RWPE1 (cell line): ENCODE results near the gene IAPP.
"Not testable (repeated sequence)": the region's sequence is repeated elsewhere in the genome, so short reads cannot be mapped to it uniquely, and the experiment has no call there.

Experiments
- CTCF ChIA-PET: fragments of 350-600 bp; sonication (Branson Sonifier 250); formaldehyde crosslinking; extraction: SDS; loops from one replicate; lab custom pipeline; 2021; lab: Yijun Ruan, JAX
- POLR2A ChIA-PET: fragments of 400-600 bp; formaldehyde crosslinking; extraction: SDS; loops from one replicate; lab custom pipeline; 2020; ENCODE audit warnings: antibody characterized with exemption; ENCODE audit not compliant: low non-redundant PET; lab: Yijun Ruan, JAX
- DNase-seq: peaks from one replicate; pipeline ENCODE4 v3.0.0; 2012; ENCODE audit warnings: low spot score
- H3K27ac ChIP-seq: fragments of 450-650 bp; 2 replicates; pipeline ENCODE4 v1.5.1; 2017
- TF ChIP-seq, protein P1 (sequence below): fragments of 450-650 bp; conservative IDR thresholded peaks from 2 replicates; pipeline ENCODE4 v1.5.1; 2017; ENCODE audit warnings: low read depth, mild to moderate bottlenecking

Gene IAPP

DNA sequence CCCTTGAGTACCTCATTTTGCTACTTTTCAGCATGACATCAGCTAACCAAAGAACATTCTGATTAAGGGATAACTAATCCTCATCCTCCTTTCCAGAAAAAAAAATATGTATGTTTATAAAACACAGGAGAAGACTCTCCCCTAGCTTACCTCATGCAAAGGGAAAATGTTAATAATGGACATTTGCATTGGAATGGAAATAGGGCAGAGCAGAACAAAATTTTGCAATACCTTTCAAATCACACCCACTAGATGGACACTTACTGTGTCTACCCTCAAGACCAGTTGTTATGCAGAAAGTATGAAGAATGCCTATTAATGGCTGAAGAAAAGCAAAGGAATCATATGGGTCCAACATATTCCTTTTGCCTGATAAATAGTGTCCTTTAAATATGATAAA is 29.1 kb upstream of the IAPP start:
- CTCF ChIA-PET: no interaction called here

DNA sequence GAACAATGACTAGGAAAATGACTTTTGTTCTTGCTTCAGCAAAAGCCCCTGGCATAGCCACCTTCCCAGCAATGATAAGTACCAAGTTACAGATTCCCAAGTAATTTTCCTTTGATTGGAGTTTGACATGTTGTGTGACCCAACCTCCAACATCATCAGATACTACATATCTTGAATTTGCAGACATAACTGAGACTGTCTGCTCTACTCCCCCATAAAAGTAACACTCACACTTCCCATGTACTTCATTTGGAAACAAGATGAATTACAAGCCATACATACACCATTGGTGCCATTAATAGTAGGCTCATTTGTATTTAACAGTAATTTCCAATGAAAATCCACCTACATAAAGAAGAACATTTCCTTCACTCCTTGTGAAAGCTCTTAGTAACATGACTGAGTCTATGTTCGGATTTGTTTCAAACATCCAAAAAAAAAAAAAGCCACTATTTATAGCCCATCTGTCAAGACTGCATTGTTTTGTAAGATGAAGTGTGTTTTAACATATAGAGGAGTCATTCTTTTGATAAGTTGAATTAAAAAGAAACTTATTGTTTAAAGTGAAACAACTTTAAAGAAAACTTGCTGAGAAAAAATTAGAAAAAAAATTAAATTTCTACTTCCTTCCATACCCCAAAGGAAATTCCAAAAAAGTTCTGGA is 26.0 kb upstream of the IAPP start:
- CTCF ChIA-PET: no interaction called here
- TF ChIP-seq, protein P1, sequence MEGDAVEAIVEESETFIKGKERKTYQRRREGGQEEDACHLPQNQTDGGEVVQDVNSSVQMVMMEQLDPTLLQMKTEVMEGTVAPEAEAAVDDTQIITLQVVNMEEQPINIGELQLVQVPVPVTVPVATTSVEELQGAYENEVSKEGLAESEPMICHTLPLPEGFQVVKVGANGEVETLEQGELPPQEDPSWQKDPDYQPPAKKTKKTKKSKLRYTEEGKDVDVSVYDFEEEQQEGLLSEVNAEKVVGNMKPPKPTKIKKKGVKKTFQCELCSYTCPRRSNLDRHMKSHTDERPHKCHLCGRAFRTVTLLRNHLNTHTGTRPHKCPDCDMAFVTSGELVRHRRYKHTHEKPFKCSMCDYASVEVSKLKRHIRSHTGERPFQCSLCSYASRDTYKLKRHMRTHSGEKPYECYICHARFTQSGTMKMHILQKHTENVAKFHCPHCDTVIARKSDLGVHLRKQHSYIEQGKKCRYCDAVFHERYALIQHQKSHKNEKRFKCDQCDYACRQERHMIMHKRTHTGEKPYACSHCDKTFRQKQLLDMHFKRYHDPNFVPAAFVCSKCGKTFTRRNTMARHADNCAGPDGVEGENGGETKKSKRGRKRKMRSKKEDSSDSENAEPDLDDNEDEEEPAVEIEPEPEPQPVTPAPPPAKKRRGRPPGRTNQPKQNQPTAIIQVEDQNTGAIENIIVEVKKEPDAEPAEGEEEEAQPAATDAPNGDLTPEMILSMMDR: no peak
- no peak for DNase-seq
- H3K27ac ChIP-seq: no peak overlapping the region
- POLR2A ChIA-PET: no interaction called here

More for the DNA sequence above, 29.1 kb upstream of the IAPP start:
- TF ChIP-seq, protein P1: no peak
- POLR2A ChIA-PET: no interaction called here
- DNase-seq: no peak
- H3K27ac ChIP-seq: no peak overlapping the region

DNA sequence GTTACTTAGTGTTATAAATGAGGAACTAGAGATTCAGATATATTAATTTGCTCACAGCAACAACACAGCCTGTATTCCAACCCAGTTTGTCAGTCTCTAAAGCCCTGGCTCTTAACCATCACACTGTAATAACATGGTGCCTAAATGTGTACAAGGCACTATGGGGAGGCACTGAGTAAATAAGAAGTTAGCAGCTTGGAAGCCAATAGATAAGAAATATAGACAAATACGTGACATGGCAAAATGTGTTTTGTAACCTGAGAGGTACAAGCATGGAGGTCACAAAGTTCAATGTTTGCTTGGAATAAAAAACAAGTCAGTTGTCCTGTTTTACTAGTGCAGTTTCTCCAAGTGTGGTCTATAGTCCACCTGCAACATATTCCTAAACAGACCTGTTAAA is 21.7 kb upstream of the IAPP start:
- ChIA-PET POLR2A (no interaction called here), CTCF (no interaction called here)
- TF ChIP-seq, protein P1: no peak
- no peak for DNase-seq
- no peak overlapping the region for H3K27ac ChIP-seq

DNA sequence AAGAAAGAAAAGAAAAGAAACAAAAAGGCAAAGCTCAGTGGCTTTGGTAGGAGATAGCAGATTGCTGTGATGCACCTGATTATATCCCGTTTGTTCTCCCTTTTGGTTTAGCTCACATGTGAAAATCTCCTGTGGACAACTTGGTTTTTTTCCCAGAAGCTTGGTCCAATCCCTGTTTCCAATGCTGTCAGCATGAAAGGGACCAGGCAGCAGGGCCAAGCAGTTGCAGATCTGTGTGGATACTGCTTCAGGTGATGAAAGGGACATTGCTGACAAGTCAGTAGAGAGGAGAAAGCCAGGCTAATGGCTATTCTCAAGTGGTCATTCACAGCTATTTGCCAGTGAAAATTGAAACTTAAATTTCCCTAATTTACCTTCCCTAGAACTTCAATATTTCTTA is 19.2 kb upstream of the IAPP start:
- TF ChIP-seq, protein P1: no peak
- no peak overlapping the region for H3K27ac ChIP-seq
- ChIA-PET POLR2A (no interaction called here), CTCF (interaction anchor here (0.6 kb wide), 1 partner anchor 9 kb away, joined by 3 read pairs; no protein-coding TSS in a partner anchor)
- DNase-seq: no peak

DNA sequence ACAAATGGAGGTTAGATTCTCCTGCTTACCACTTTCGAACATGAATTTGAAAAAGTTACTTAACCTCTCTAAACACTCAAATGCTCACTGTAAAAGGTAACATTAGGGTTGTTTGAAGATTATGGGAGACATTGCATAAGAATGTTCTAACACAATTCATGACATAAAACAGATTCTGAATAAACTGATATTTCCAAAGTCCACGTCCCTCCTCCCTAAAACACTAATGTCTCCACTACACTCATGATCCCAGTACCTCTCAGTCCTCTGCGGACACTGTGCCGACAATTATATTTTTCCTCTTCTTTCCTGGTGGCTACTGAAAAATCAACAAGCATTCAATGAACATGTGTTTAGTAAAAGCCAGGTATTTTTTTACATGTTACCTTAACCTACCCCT is 18.8 kb upstream of the IAPP start:
- CTCF ChIA-PET: interaction anchor here (0.6 kb wide), 1 partner anchor 9 kb away, joined by 3 read pairs; no protein-coding TSS in a partner anchor
- POLR2A ChIA-PET: no interaction called here
- no peak overlapping the region for H3K27ac ChIP-seq
- DNase-seq: no peak
- TF ChIP-seq, protein P1: no peak

DNA sequence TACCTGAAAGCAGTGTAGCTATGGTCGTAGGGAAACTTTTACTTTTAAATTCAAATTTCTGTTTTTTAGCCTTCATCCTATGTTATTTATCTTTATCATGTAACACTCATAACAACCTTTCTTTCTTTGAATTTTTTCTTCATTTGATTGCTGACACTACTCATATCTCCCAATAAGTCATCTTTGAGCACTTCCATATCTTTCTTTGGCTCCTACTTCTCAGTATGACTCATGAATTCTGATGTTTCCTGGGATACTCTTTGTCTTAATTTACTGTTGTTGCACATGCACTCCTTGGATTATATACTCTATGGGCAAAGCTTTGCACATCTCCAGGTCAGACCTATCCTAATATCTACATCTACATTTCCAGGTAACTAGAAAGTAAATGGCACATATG is 18.1 kb upstream of the IAPP start:
- ChIA-PET POLR2A (no interaction called here), CTCF (no interaction called here)
- no peak for DNase-seq

DNA sequence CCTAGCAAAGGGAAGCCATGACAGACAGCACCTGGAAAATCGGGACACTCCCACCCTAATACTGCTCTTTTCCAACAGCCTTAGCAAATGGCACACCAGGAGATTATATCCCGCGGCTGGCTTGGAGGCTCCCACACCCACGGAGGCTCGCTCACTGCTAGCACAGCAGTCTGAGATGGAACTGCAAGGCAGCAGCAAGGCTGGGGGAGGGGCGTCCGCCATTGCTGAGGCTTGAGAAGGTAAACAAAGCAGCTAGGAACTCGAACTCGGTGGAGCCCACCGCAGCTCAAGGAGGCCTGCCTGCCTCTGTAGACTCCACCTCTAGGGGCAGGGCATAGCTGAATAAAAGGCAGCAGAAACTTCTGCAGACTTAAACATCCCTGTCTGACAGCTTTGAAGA is 12.1 kb upstream of the IAPP start:
- H3K27ac ChIP-seq, CTCF ChIA-PET, POLR2A ChIA-PET, DNase-seq: not testable (repeated sequence)

More for the DNA sequence above, 18.1 kb upstream of the IAPP start:
- no peak overlapping the region for H3K27ac ChIP-seq
- TF ChIP-seq, protein P1: no peak
